PC-3 (cell line): Measurements from ENCODE around the gene PXMP4. TPM values are rescaled to one million over a fixed set of nuclear protein-coding genes. Genes with fewer than 3 reads are reported as not detected.

Experiments used
- ATAC-seq: fragments of 200-7000 bp; cut with Tn5 transposase; 2 replicates; pipeline ENCODE4 v1.9.1; 2020; ENCODE audit warnings: mild to moderate bottlenecking, moderate library complexity
- BruUV-seq: library from RNA; stranded (reverse); fragments of 400-500 nt; replicated peaks from 2 replicates; lab custom pipeline; 2021; lab: Mats Ljungman, UMichigan
- CTCF ChIA-PET: fragments of 300-600 bp; sonication (Branson Sonifier 250); formaldehyde crosslinking; loops from one replicate; lab custom pipeline; 2022; ENCODE audit warnings: antibody characterized with exemption; lab: Charles Lee
- POLR2A ChIA-PET: fragments of 300-600 bp; sonication (Branson Sonifier 250); formaldehyde crosslinking; loops from one replicate; lab custom pipeline; 2022; ENCODE audit warnings: antibody characterized with exemption; ENCODE audit not compliant: unreplicated experiment; lab: Charles Lee
- DNase-seq: peaks from one replicate; pipeline ENCODE4 v3.0.0-alpha.2; 2015
- H2AFZ ChIP-seq: fragments of 300-600 bp; sonication (generic); 2 replicates; pipeline ENCODE4 v1.6.0; 2016; ENCODE audit warnings: antibody characterized with exemption, low read length
- H3F3A ChIP-seq: fragments of 300-600 bp; sonication (generic); one replicate; pipeline ENCODE4 v1.6.0; 2017; ENCODE audit warnings: antibody characterized with exemption, low read length, control low read depth, mild to moderate bottlenecking; ENCODE audit not compliant: unreplicated experiment
- H3K27ac ChIP-seq: fragments of 300-600 bp; sonication (generic); 2 replicates; pipeline ENCODE4 v1.5.1; 2016; ENCODE audit warnings: mild to moderate bottlenecking, low read length
- H3K27me3 ChIP-seq: fragments of 300-600 bp; sonication (generic); 2 replicates; pipeline ENCODE4 v1.6.1; 2016; ENCODE audit warnings: low read length, mixed read lengths
- H3K36me3 ChIP-seq: fragments of 300-600 bp; sonication (generic); 2 replicates; pipeline ENCODE4 v1.6.1; 2016; ENCODE audit warnings: low read depth, mixed run types, low read length, mixed read lengths
- H3K4me1 ChIP-seq: fragments of 300-600 bp; sonication (generic); 2 replicates; pipeline ENCODE4 v1.5.1; 2016; ENCODE audit warnings: low read length; ENCODE audit not compliant: insufficient read depth
- H3K4me2 ChIP-seq: fragments of 300-600 bp; sonication (generic); 2 replicates; pipeline ENCODE4 v1.6.0; 2016; ENCODE audit warnings: low read length
- H3K4me3 ChIP-seq: fragments of 300-600 bp; sonication (generic); 2 replicates; pipeline ENCODE4 v1.5.1; 2016; ENCODE audit warnings: mild to moderate bottlenecking, low read length, mixed read lengths
- H3K79me2 ChIP-seq: fragments of 300-600 bp; sonication (generic); 2 replicates; pipeline ENCODE4 v1.6.1; 2017; ENCODE audit warnings: low read length, mixed read lengths
- H3K9ac ChIP-seq: fragments of 300-600 bp; sonication (generic); 2 replicates; pipeline ENCODE4 v1.6.0; 2016; ENCODE audit warnings: mild to moderate bottlenecking, low read length
- H3K9me2 ChIP-seq: fragments of 300-600 bp; sonication (generic); replicated peaks from 2 replicates; pipeline ENCODE4 v1.6.1; 2016; ENCODE audit warnings: mixed run types, low read length, mixed read lengths
- H3K9me3 ChIP-seq: fragments of 300-600 bp; sonication (generic); 2 replicates; pipeline ENCODE4 v1.6.1; 2016; ENCODE audit warnings: low read length, mixed read lengths
- H4K20me1 ChIP-seq: fragments of 300-600 bp; sonication (generic); 2 replicates; pipeline ENCODE4 v1.6.1; 2016; ENCODE audit warnings: low read length, mixed read lengths
- CTCF ChIP-seq: fragments of 300-600 bp; sonication (generic); conservative IDR thresholded peaks from 2 replicates; pipeline ENCODE4 v1.5.1; 2017; ENCODE audit warnings: antibody characterized with exemption, low read depth, mild to moderate bottlenecking, low read length
- EZH2 ChIP-seq: fragments of 300-600 bp; sonication (generic); IDR thresholded peaks from one replicate; pipeline ENCODE4 v1.6.1; 2017; ENCODE audit warnings: antibody characterized with exemption, mild to moderate bottlenecking, low read length; ENCODE audit not compliant: unreplicated experiment
- EZH2phosphoT487 ChIP-seq: fragments of 300-600 bp; sonication (generic); IDR thresholded peaks from 2 replicates; pipeline ENCODE4 v1.6.1; 2018; ENCODE audit warnings: mild to moderate bottlenecking, antibody characterized with exemption, low read length, borderline replicate concordance
- intact Hi-C: fragments of 100-400 bp; cut with micrococcal nuclease; formaldehyde crosslinking; loops from 2 replicates; pipeline ENCODE4 v1.9.0; 2023
- total RNA-seq: library from RNA; depleted of rRNA; stranded (reverse); fragments of >200 nt; gene quantifications from 2 replicates; pipeline ENCODE4 v1.2.3, GENCODE V29; 2014

The PXMP4 gene
- total RNA-seq, 1 experiment from 2014 or later, result not detected

GRCh38 chr20:33660685-33661058 lies 59.4 kb downstream of the PXMP4 start:
- Histone ChIP-seq H3K36me3 (no peaks in the 10 kb centered on the region; the same call in 1 of the 2 replicates), H3K79me2 (no peaks in the 10 kb centered on the region), H4K20me1 (no peaks in the 10 kb centered on the region), H3K9ac (no peak overlapping the region), H3K4me3 (no peak overlapping the region), H3K4me1 (peaks cover 14% of the 10 kb centered on the region; the same call in 1 of the 2 replicates), H3K27ac (no peak overlapping the region), H3F3A (no peaks in the 10 kb centered on the region), H3K9me3 (no peaks in the 10 kb centered on the region), H2AFZ (no peak overlapping the region), H3K9me2 (no peaks in the 10 kb centered on the region), H3K27me3 (no peaks in the 10 kb centered on the region), H3K4me2 (no peak overlapping the region)
- no TSS peak for BruUV-seq
- CTCF ChIA-PET, result no interaction called here
- TF ChIP-seq EZH2phosphoT487 (no peak), CTCF (no peak), EZH2 (no peak)
- DNase-seq, result no peak
- no peak for ATAC-seq
- intact Hi-C loops, result no loop called here
- POLR2A ChIA-PET, result no interaction called here

- Histone ChIP-seq H3K27ac (no peak overlapping the region), H3K36me3 (no peaks in the 10 kb centered on the region; the same call in 1 of the 2 replicates), H3K4me1 (peaks cover 14% of the 10 kb centered on the region; the same call in 1 of the 2 replicates), H3K9ac (no peak overlapping the region), H4K20me1 (no peaks in the 10 kb centered on the region), H3K79me2 (no peaks in the 10 kb centered on the region), H3K27me3 (no peaks in the 10 kb centered on the region), H3K9me2 (no peaks in the 10 kb centered on the region), H3K4me3 (no peak overlapping the region), H2AFZ (no peak overlapping the region), H3K9me3 (no peaks in the 10 kb centered on the region), H3F3A (no peaks in the 10 kb centered on the region), H3K4me2 (no peak overlapping the region)
- no peak for DNase-seq
- no TSS peak for BruUV-seq
- intact Hi-C loops, result no loop called here
- ChIA-PET POLR2A (no interaction called here), CTCF (no interaction called here)
- TF ChIP-seq EZH2 (no peak), CTCF (no peak), EZH2phosphoT487 (no peak)
- ATAC-seq, result no peak
These were observed 60.0 kb downstream of the PXMP4 start for GRCh38 chr20:33660035-33660684.

GRCh38 chr20:33659341-33660034 lies 60.6 kb downstream of the PXMP4 start:
- Histone ChIP-seq H3K9me3 (no peaks in the 10 kb centered on the region), H3K27me3 (no peaks in the 10 kb centered on the region), H3F3A (no peaks in the 10 kb centered on the region), H3K4me3 (no peak overlapping the region), H3K36me3 (no peaks in the 10 kb centered on the region; the same call in 1 of the 2 replicates), H4K20me1 (no peaks in the 10 kb centered on the region), H3K27ac (no peak overlapping the region), H3K4me1 (peaks cover 15% of the 10 kb centered on the region; the same call in 1 of the 2 replicates), H2AFZ (no peak overlapping the region), H3K79me2 (no peaks in the 10 kb centered on the region), H3K9ac (no peak overlapping the region), H3K4me2 (no peak overlapping the region), H3K9me2 (no peaks in the 10 kb centered on the region)
- no TSS peak for BruUV-seq
- ChIA-PET POLR2A (no interaction called here), CTCF (no interaction called here)
- intact Hi-C loops, result no loop called here
- ATAC-seq (no peak), DNase-seq (no peak)
- no peak for TF ChIP-seq EZH2phosphoT487
